Activated B cell treated with CpG ODN at 0.5 μM for 24 hours (primary cell): Measurements from ENCODE around the gene STPG1. TPM values are rescaled to one million over a fixed set of nuclear protein-coding genes. Genes with fewer than 3 reads are reported as not detected.

Source experiments
- ATAC-seq: fragments of 200-7000 bp; cut with Tn5 transposase; one replicate; pipeline ENCODE4 v1.10.0; 2021; ENCODE audit warnings: low read depth, mild to moderate bottlenecking, moderate library complexity
- CTCF ChIA-PET: fragments of 350-600 bp; sonication (Branson Sonifier 250); formaldehyde crosslinking; loops from one replicate; lab custom pipeline; 2021; ENCODE audit warnings: antibody characterized with exemption; lab: Charles Lee
- POLR2A ChIA-PET: fragments of 350-600 bp; sonication (Branson Sonifier 250); formaldehyde crosslinking; loops from one replicate; lab custom pipeline; 2021; ENCODE audit warnings: antibody characterized with exemption; lab: Charles Lee
- DNase-seq: peaks from one replicate; pipeline ENCODE4 v3.0.0; 2022
- H3K27ac Mint-ChIP-seq: one replicate; pipeline ENCODE4 v1.8.0; 2020; ENCODE audit warnings: mixed read lengths
- H3K27me3 Mint-ChIP-seq: one replicate; pipeline ENCODE4 v1.8.0; 2021; ENCODE audit warnings: mixed read lengths
- H3K36me3 Mint-ChIP-seq: one replicate; pipeline ENCODE4 v1.8.0; 2021; ENCODE audit warnings: low read depth, mixed read lengths
- H3K4me1 Mint-ChIP-seq: one replicate; pipeline ENCODE4 v1.8.0; 2021; ENCODE audit warnings: mixed read lengths
- H3K4me3 Mint-ChIP-seq: one replicate; pipeline ENCODE4 v1.8.0; 2020; ENCODE audit warnings: mild to moderate bottlenecking, mixed read lengths
- H3K9me3 Mint-ChIP-seq: one replicate; pipeline ENCODE4 v1.8.0; 2020; ENCODE audit warnings: mixed read lengths
- CTCF ChIP-seq: fragments of 200-600 bp; IDR thresholded peaks from one replicate; pipeline ENCODE4 v1.8.0; 2022; ENCODE audit warnings: antibody characterized with exemption, mild to moderate bottlenecking
- intact Hi-C: fragments of 100-400 bp; cut with micrococcal nuclease; formaldehyde crosslinking; loops from one replicate; pipeline ENCODE4 v1.15.1; 2024
- total RNA-seq: library from RNA; stranded (reverse); gene quantifications from 2 replicates; pipeline ENCODE4 v1.2.3, GENCODE V29; 2022

The STPG1 gene
- total RNA-seq, 1 donor from 2014 or later, result 7.4 TPM

DNA sequence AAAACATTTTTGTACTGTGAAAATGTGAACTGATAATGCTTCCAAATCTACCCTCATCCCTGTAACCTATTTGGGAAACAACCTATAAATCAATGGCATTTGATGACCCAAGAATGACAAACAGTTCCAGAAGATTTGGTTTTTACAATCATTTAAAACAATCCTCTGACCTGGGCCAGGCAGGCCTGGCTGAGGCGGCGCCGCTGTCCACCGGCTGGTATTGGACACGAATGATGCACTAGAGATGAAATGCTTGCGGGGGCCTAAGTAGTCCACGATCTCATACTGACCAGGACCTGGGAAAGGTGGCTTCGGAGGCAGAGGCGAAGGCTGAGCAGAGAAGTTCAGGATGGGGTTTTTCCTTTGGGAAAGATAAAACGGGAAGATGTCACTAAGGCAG, 52.9 kb downstream of the STPG1 start:
- Mint-ChIP-seq H3K4me3 (no peak overlapping the region), H3K4me1 (peaks cover 5% of the 10 kb centered on the region), H3K27me3 (no peaks in the 10 kb centered on the region), H3K27ac (no peak overlapping the region), H3K36me3 (peaks cover 8% of the 10 kb centered on the region), H3K9me3 (no peaks in the 10 kb centered on the region)
- ChIA-PET CTCF (no interaction called here), POLR2A (no interaction called here)
- no peak for DNase-seq
- TF ChIP-seq CTCF, result no peak
- ATAC-seq, result no peak
- intact Hi-C loops, result no loop called here

- CTCF ChIA-PET, result no interaction called here
- intact Hi-C loops, result no loop called here
- Mint-ChIP-seq H3K9me3 (no peaks in the 10 kb centered on the region), H3K4me3 (no peak overlapping the region), H3K4me1 (no peaks in the 10 kb centered on the region), H3K27ac (no peak overlapping the region), H3K27me3 (no peaks in the 10 kb centered on the region), H3K36me3 (peaks cover 8% of the 10 kb centered on the region)
- TF ChIP-seq CTCF, result no peak
- DNase-seq (no peak), ATAC-seq (no peak)
- POLR2A ChIA-PET, result no interaction called here
These were observed 56.5 kb downstream of the STPG1 start for GRCh38 chr1:24357038-24357437.

DNA sequence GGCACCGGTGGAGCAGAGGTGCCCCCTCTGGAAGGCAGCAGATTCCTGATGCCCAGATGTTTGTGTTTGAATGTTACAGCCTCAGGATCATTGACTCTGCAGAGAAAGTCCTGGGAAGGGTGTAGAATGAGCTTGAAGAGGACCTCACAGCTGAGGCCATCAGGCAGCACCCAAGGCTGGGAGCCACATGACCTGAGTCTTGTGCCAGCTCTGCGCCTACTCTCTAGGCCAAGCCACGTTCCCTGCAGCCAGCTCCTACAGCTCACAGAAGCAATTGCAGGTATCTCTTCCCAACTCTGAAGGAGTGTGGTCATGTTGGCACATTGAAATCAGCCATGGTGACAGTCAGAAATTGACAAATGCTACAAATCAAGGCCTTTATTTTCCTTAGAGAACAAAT, 58.1 kb downstream of the STPG1 start:
- no peak for TF ChIP-seq CTCF
- Mint-ChIP-seq H3K9me3 (no peaks in the 10 kb centered on the region), H3K4me1 (peaks cover 5% of the 10 kb centered on the region), H3K27me3 (no peaks in the 10 kb centered on the region), H3K27ac (no peak overlapping the region), H3K4me3 (no peak overlapping the region), H3K36me3 (peaks cover 6% of the 10 kb centered on the region)
- ChIA-PET POLR2A (no interaction called here), CTCF (no interaction called here)
- DNase-seq (no peak), ATAC-seq (no peak)
- intact Hi-C loops, result no loop called here

DNA sequence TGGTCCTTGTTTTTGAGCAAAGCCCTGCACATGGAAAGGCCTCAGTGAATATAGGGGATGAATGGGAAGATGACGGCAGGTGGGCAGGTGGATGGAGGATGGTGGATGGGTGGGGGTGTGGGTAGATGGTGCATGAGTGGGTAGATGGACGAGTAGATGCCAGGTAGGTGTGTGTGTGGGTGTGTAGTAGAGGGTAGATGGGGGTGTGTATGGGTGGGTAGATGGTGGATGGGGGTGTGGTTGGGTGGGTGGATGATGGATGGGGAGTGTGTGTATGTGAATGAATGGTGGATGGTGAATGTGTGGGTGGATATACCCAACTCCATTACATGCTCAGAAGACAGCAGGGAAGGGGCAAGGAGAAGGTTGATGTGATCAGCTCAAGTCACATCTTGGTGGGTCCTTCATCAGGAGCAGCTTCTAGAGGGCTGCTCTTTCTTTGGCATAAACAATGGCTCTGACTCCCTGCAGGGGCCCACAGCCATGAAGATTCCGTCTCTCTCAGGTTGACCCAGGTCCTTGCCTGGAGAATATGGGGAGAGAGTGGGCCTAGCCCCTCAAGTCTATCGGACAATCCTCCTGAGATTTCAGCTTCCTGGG, 60.2 kb downstream of the STPG1 start:
- Mint-ChIP-seq H3K4me3 (no peak overlapping the region), H3K36me3 (peaks cover 6% of the 10 kb centered on the region), H3K27ac (no peak overlapping the region), H3K4me1 (peaks cover 5% of the 10 kb centered on the region), H3K27me3 (peaks cover 2% of the 10 kb centered on the region), H3K9me3 (no peaks in the 10 kb centered on the region)
- intact Hi-C loops, result no loop called here
- ChIA-PET POLR2A (no interaction called here), CTCF (no interaction called here)
- ATAC-seq (no peak), DNase-seq (no peak)
- TF ChIP-seq CTCF, result no peak

DNA sequence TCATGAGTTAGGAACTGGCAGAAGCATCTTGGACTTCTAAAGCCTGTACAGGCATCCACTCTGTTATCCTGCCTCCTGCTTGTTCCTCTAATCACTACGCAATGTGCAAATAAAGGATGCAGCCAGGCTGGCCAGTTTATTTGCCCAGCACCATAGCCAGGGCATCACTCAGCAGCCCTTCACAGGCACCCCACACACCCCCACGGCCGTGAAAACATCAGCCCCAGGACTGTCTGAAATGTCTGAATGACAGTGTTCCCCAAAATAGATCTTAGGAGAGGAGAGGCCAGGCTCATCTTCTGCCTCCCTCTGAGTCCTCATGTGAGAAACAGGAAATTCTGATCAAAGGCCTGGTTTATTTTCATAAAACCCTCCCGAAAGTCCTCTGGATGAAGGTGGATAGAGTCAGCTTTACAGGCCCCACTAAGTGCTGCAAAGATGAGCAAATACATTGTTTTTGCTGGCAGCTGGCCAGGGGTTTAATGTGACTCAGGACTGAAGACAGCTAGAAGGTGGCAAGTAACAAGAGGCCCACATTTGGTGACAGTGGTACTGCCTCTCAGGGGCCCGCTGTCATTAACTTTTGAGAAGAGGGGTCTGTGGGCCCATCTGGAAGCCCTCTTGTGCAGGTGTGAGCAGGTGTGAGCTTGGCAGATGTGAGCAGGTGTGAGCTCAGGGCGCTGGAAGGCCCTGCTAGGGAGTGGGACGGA, 61.5 kb downstream of the STPG1 start:
- Mint-ChIP-seq H3K27me3 (peaks cover 2% of the 10 kb centered on the region), H3K36me3 (no peaks in the 10 kb centered on the region), H3K4me1 (peaks cover 5% of the 10 kb centered on the region), H3K27ac (no peak overlapping the region), H3K9me3 (no peaks in the 10 kb centered on the region), H3K4me3 (no peak overlapping the region)
- ATAC-seq (no peak), DNase-seq (no peak)
- intact Hi-C loops, result no loop called here
- ChIA-PET CTCF (no interaction called here), POLR2A (no interaction called here)
- no peak for TF ChIP-seq CTCF
